Epithelial cell of alveolus of lung (primary cell): ENCODE measurements around the gene WDR27. TPM values are rescaled to one million over a fixed set of nuclear protein-coding genes. Genes with fewer than 3 reads are reported as not detected.

Experiments used
- total RNA-seq: library from RNA; depleted of rRNA; stranded (reverse); fragments of >200 nt; gene quantifications from 2 replicates; pipeline ENCODE4 v1.2.1, GENCODE V29; 2015

WDR27 gene
- total RNA-seq = 8.3 and 10.1 TPM in 2 replicates

GRCh38 chr6:169701954-169702839 lies at the start of gene WDR27, which contains the start of gene C6orf120:
Gene WDR27, minus strand, starts transcription at chr6:169702029. Its CDS starts 13,024 bp downstream, at chr6:169689005.
Gene C6orf120, plus strand, starts transcription at chr6:169702126. Its CDS starts 334 bp downstream, at chr6:169702460.

DNA sequence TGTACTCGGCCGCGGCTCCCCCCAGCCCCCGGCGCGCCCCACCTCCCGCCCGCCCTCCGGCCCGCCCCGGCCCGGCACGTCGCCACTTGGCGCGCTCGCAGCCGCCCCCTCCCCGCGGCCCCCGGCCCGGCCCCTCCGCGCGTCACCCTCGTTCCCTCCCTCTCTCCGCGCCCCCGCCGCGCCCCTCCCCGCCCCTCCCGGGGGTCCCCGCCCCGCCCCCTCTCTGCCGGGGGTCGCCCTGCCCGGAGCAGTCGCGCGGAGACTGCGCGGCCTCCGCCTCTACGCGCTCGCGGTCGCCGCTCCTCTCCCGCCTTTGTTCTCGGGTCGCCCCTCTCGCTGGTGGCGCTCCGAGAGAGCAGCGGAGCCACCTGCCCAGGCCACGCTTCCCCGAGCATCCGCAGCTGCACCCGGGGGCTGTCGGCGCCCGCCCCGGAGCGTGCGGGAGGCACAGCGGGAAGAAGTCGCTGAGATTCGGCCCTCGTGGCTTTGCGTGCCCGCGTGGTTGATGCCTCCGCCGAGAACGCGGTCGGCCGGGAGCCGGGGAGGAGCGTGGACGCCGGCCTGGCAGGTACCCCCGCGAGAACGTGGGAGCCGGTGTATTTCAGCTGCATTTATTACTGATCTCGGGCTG lies 22.8 kb upstream of the WDR27 start, which contains the start of gene PHF10:
TSS of gene PHF10 (minus strand) at position 7 of the 631 bp plus-strand sequence. CDS start 569 bp downstream, outside the sequence.

Other genes with a start within 250 kb of the WDR27 start
- 46.2 and 51.9 TPM in 2 replicates for gene C6orf120, start 97 bp upstream of the WDR27 start, total RNA-seq
- gene PHF10, start 22.5 kb upstream of the WDR27 start, total RNA-seq = 16.2 and 26.9 TPM in 2 replicates
- 1.0 TPM in 1 of 2 replicates, not detected in the other for gene DYNLT2, start 49.5 kb upstream of the WDR27 start, total RNA-seq
- gene ERMARD, start 49.6 kb upstream of the WDR27 start, total RNA-seq = 13.2 and 14.4 TPM in 2 replicates